OCI-LY7 (cell line): ENCODE data around the gene BAHCC1. TPM values are rescaled to one million over a fixed set of nuclear protein-coding genes. Genes with fewer than 3 reads are reported as not detected.

ENCODE experiments used
- BruUV-seq: library from RNA; stranded (reverse); fragments of 400-500 nt; replicated peaks from 2 replicates; lab custom pipeline; 2021; lab: Mats Ljungman, UMichigan
- CTCF ChIA-PET: fragments of 300-600 bp; sonication (Branson Sonifier 250); formaldehyde crosslinking; loops from one replicate; lab custom pipeline; 2022; ENCODE audit warnings: antibody characterized with exemption; ENCODE audit not compliant: unreplicated experiment; lab: Charles Lee
- POLR2A ChIA-PET: fragments of 300-600 bp; sonication (Branson Sonifier 250); formaldehyde crosslinking; loops from one replicate; lab custom pipeline; 2022; ENCODE audit warnings: antibody characterized with exemption; lab: Charles Lee
- DNase-seq: peaks from one replicate; pipeline ENCODE4 v3.0.0-alpha.2; 2015; ENCODE audit warnings: low spot score
- H2AFZ ChIP-seq: fragments of 200-600 bp; sonication (generic), shearing (Covaris generic); 2 replicates; pipeline ENCODE4 v1.6.1; 2014; ENCODE audit warnings: mild to moderate bottlenecking, antibody characterized with exemption, low read length, moderate library complexity
- H3K27ac ChIP-seq: fragments of 200-600 bp; sonication (generic); 2 replicates; pipeline ENCODE4 v1.5.1; 2014; ENCODE audit warnings: mixed run types, low read depth, mild to moderate bottlenecking, moderate library complexity, low read length, inconsistent platforms; ENCODE audit not compliant: poor library complexity, severe bottlenecking
- H3K36me3 ChIP-seq: fragments of 200-600 bp; sonication (generic); 2 replicates; pipeline ENCODE4 v1.6.1; 2014; ENCODE audit warnings: mild to moderate bottlenecking, antibody characterized with exemption, low read length, moderate library complexity, mixed read lengths; ENCODE audit not compliant: insufficient read depth
- H3K4me1 ChIP-seq: fragments of 200-600 bp; sonication (generic); 2 replicates; pipeline ENCODE4 v1.5.1; 2014; ENCODE audit warnings: mild to moderate bottlenecking, low read length; ENCODE audit not compliant: insufficient read depth, poor library complexity, severe bottlenecking
- H3K4me2 ChIP-seq: fragments of 200-600 bp; sonication (generic); 2 replicates; pipeline ENCODE4 v1.6.1; 2014; ENCODE audit warnings: mild to moderate bottlenecking, low read length
- H3K4me3 ChIP-seq: fragments of 200-600 bp; sonication (generic); 2 replicates; pipeline ENCODE4 v1.5.1; 2014; ENCODE audit warnings: mild to moderate bottlenecking, low read depth, low read length; ENCODE audit not compliant: poor library complexity, severe bottlenecking
- H3K79me2 ChIP-seq: fragments of 200-600 bp; sonication (generic); 2 replicates; pipeline ENCODE4 v1.6.1; 2016; ENCODE audit warnings: low read depth, mild to moderate bottlenecking, low read length, moderate library complexity, mixed read lengths; ENCODE audit not compliant: insufficient read depth
- H3K9me2 ChIP-seq: fragments of 200-600 bp; sonication (generic); 2 replicates; pipeline ENCODE4 v1.6.1; 2016; ENCODE audit warnings: mild to moderate bottlenecking, low read length, mixed read lengths; ENCODE audit not compliant: insufficient read depth
- H3K9me3 ChIP-seq: fragments of 200-600 bp; sonication (generic); 2 replicates; pipeline ENCODE4 v1.6.1; 2014; ENCODE audit warnings: mild to moderate bottlenecking, mixed run types, low read length, mixed read lengths
- H4K20me1 ChIP-seq: fragments of 200-600 bp; sonication (generic); 2 replicates; pipeline ENCODE4 v1.6.1; 2014; ENCODE audit warnings: mild to moderate bottlenecking, antibody characterized with exemption, low read length, moderate library complexity, mixed read lengths; ENCODE audit not compliant: insufficient read depth
- EZH2phosphoT487 ChIP-seq: fragments of 200-600 bp; sonication (generic); IDR thresholded peaks from 2 replicates; pipeline ENCODE4 v1.6.1; 2018; ENCODE audit warnings: low read depth, borderline replicate concordance, mild to moderate bottlenecking, mixed run types, antibody characterized with exemption, low read length, moderate library complexity, mixed read lengths
- intact Hi-C: fragments of 100-400 bp; cut with micrococcal nuclease; formaldehyde crosslinking; loops from one replicate; pipeline ENCODE4 v1.10.0; 2022; ENCODE audit not compliant: unreplicated experiment
- microRNA-seq: library from miRNA; unstranded; fragments of <30 nt; microRNA quantifications from one replicate; pipeline ENCODE4 v1.2.0, GENCODE V29; 2022; ENCODE audit warnings: borderline replicate concordance
- small RNA-seq: library from RNA; depleted of rRNA; stranded (forward); fragments of <200 nt; gene quantifications from one replicate; pipeline ENCODE3, GENCODE V24; 2014
- total RNA-seq, 2 experiments: library from RNA; depleted of rRNA in 1 of 2; stranded (reverse); fragments of >200 nt in 1 of 2; shearing (Covaris generic) in 1 of 2; gene quantifications; 2 replicates each; pipeline ENCODE4 v1.2.3, GENCODE V29; 2014 to 2022
- TF ChIP-seq, protein P1 (sequence below): fragments of 200-600 bp; sonication (generic); conservative IDR thresholded peaks from 2 replicates; pipeline ENCODE4 v1.5.1; 2014; ENCODE audit warnings: mild to moderate bottlenecking, antibody characterized with exemption, low read length, moderate library complexity, mixed read lengths

BAHCC1 gene
- total RNA-seq, 2 experiments from 2014 or later = 5.2 to 5.5 TPM

DNA sequence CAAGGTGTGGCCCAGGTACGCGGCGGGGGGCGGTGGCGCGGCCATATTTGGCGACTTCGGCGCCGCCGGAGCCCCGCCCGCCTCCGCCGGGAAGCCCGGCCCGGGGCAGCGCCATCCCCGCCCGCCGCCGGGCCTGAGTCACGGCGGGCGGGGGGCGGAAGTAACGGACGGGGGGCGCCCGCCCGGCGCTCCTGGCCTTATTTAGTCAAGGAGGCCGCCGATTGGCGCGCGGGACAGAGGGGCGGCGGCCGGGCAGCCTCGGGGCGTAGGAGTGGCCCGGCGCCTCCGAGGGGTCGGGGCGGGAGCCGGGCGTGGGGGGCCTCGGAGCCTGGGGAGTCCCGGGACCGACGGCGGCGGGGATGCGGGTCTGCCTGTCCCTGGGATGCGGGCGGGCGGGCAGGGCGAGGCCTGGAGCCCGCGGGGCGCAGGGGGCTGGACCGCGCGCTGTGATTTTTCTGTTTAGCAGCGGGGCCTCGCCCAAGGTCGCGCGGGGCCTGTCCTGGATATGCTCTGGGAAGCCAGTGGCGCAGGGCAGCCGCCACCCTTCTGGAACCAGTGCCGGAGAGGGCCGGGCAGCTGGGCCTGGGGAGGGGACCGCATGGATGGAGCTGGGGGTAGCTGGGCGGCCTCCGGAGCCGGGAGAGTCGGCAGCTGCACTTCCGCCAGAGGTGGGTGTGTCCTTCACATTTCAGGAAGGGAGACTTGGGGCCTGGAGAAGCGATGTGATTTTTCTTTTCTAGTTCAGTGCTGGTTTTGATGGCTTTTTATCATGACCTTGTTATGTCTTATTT, 119.7 kb downstream of the BAHCC1 start:
- peak overlapping the region; percentile 11; the same call in 1 of the 2 replicates for H2AFZ ChIP-seq
- H3K4me1 ChIP-seq = peaks cover 68% of the 10 kb centered on the region
- DNase-seq = peak; percentile 82
- intact Hi-C loops = loop anchor here (5.0 to 10.0 kb wide), 4 partner anchors 120 to 582 kb away; partner anchors contain the start of genes ARHGDIA, ARL16, BAHCC1 and FASN
- no peaks in the 10 kb centered on the region for H3K9me2 ChIP-seq
- TF ChIP-seq, protein P1, sequence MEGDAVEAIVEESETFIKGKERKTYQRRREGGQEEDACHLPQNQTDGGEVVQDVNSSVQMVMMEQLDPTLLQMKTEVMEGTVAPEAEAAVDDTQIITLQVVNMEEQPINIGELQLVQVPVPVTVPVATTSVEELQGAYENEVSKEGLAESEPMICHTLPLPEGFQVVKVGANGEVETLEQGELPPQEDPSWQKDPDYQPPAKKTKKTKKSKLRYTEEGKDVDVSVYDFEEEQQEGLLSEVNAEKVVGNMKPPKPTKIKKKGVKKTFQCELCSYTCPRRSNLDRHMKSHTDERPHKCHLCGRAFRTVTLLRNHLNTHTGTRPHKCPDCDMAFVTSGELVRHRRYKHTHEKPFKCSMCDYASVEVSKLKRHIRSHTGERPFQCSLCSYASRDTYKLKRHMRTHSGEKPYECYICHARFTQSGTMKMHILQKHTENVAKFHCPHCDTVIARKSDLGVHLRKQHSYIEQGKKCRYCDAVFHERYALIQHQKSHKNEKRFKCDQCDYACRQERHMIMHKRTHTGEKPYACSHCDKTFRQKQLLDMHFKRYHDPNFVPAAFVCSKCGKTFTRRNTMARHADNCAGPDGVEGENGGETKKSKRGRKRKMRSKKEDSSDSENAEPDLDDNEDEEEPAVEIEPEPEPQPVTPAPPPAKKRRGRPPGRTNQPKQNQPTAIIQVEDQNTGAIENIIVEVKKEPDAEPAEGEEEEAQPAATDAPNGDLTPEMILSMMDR = no peak
- no peak for TF ChIP-seq EZH2phosphoT487
- H3K79me2 ChIP-seq = peaks cover 45% of the 10 kb centered on the region
- no TSS peak for BruUV-seq
- peak overlapping the region; percentile 90 for H3K4me3 ChIP-seq
- ChIA-PET POLR2A (interaction anchor here (0.6 to 1.0 kb wide), 2 partner anchors 10 to 38 kb away, joined by 4 to 5 read pairs; partner anchors contain the start of gene FAAP100), CTCF (no interaction called here)
- peaks cover 24% of the 10 kb centered on the region for H4K20me1 ChIP-seq
- H3K4me2 ChIP-seq = peak overlapping the region; percentile 80
- peak overlapping the region; percentile 89 for H3K27ac ChIP-seq
- peaks cover 26% of the 10 kb centered on the region for H3K36me3 ChIP-seq
- H3K9me3 ChIP-seq = no peaks in the 10 kb centered on the region

DNA sequence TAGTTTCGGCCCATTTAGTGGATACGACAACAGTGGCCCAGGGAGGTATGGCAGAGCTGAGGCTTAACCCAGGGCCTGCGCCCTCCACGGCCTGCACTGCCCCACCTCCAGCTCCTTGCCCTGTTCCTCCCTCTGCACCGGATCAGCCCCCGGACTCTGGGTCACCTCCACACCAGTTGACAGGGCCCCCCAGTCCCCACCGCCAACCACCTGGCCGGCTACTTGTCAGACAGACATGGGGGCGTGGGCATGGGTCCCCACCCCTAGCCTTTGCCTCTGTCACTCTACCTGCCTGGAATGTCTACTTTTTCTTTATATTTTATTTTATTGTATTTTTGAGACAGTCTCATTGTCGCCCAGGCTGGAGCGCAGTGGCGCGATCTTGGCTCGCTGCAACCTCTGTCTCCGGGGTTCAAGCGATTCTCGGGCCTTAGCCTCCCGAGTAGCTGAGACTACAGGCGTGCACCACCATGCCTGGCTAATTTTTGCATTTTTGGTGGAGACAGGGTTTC, 120.3 kb downstream of the BAHCC1 start:
- Histone ChIP-seq H3K4me2 (peak overlapping the region; percentile 80), H2AFZ (no peak overlapping the region; the same call in 1 of the 2 replicates), H3K9me3 (no peaks in the 10 kb centered on the region), H3K27ac (peak overlapping the region; percentile 89), H3K36me3 (peaks cover 20% of the 10 kb centered on the region), H3K9me2 (no peaks in the 10 kb centered on the region), H3K79me2 (peaks cover 38% of the 10 kb centered on the region), H3K4me3 (peak overlapping the region; percentile 90), H3K4me1 (peaks cover 70% of the 10 kb centered on the region), H4K20me1 (peaks cover 17% of the 10 kb centered on the region)
- BruUV-seq = no TSS peak
- intact Hi-C loops = loop anchor here (2.0 to 10.0 kb wide), 4 partner anchors 83 to 357 kb away; partner anchors contain the start of genes ARHGDIA, ARL16, BAHCC1 and HGS
- CTCF ChIA-PET = no interaction called here
- TF ChIP-seq, protein P1 = no peak
- TF ChIP-seq EZH2phosphoT487 = no peak
- DNase-seq = no peak
- POLR2A ChIA-PET = interaction anchor here (1.0 to 1.3 kb wide), 2 partner anchors 31 to 37 kb away, joined by 5 to 7 read pairs; partner anchors contain the start of gene FAAP100

Small RNAs within 50 kb of the gene (microRNA-seq; reads per million reads assigned to microRNA genes)
- not detected for gene MIR3186
- not detected for gene MIR4740

Small RNAs within 50 kb of the gene (small RNA-seq; reads per million reads assigned to genes)
- not detected for gene MIR3186
- gene MIR4740 = not detected

Other genes with a start within 250 kb of the BAHCC1 start
- gene PVALEF, start 229.9 kb upstream of the BAHCC1 start, total RNA-seq (2014; rRNA removed; shearing (Covaris generic)) = not detected in 2 replicates
- gene PVALEF, start 229.9 kb upstream of the BAHCC1 start, total RNA-seq (2022) = not detected in 2 replicates
- 0.03 TPM in 1 of 2 replicates, not detected in the other for gene AATK, start 229.2 kb upstream of the BAHCC1 start, total RNA-seq (2014; rRNA removed; shearing (Covaris generic))
- not detected in 2 replicates for gene AATK, start 229.2 kb upstream of the BAHCC1 start, total RNA-seq (2022)
- gene CEP131, start 172.5 kb upstream of the BAHCC1 start, total RNA-seq (2014; rRNA removed; shearing (Covaris generic)) = 32.9 and 35.0 TPM in 2 replicates
- gene CEP131, start 172.5 kb upstream of the BAHCC1 start, total RNA-seq (2022) = 36.0 and 38.6 TPM in 2 replicates
- 29.7 and 46.4 TPM in 2 replicates for gene TEPSIN, start 156.4 kb upstream of the BAHCC1 start, total RNA-seq (2014; rRNA removed; shearing (Covaris generic))
- gene TEPSIN, start 156.4 kb upstream of the BAHCC1 start, total RNA-seq (2022) = 75.3 and 78.9 TPM in 2 replicates
- 129 and 161 TPM in 2 replicates for gene NDUFAF8, start 156.1 kb upstream of the BAHCC1 start, total RNA-seq (2014; rRNA removed; shearing (Covaris generic))
- gene NDUFAF8, start 156.1 kb upstream of the BAHCC1 start, total RNA-seq (2022) = 151 and 165 TPM in 2 replicates
- 50.5 and 56.0 TPM in 2 replicates for gene SLC38A10, start 100.2 kb upstream of the BAHCC1 start, total RNA-seq (2014; rRNA removed; shearing (Covaris generic))
- gene SLC38A10, start 100.2 kb upstream of the BAHCC1 start, total RNA-seq (2022) = 147 and 150 TPM in 2 replicates
- 2,245 and 2,707 TPM in 2 replicates for gene ACTG1, start 117.3 kb downstream of the BAHCC1 start, total RNA-seq (2014; rRNA removed; shearing (Covaris generic))
- gene ACTG1, start 117.3 kb downstream of the BAHCC1 start, total RNA-seq (2022) = 2,459 and 2,894 TPM in 2 replicates
- gene FSCN2, start 132.9 kb downstream of the BAHCC1 start, total RNA-seq (2014; rRNA removed; shearing (Covaris generic)) = 1.3 and 1.6 TPM in 2 replicates
- gene FSCN2, start 132.9 kb downstream of the BAHCC1 start, total RNA-seq (2022) = 4.3 and 6.7 TPM in 2 replicates
- 51.1 and 65.2 TPM in 2 replicates for gene FAAP100, start 156.9 kb downstream of the BAHCC1 start, total RNA-seq (2014; rRNA removed; shearing (Covaris generic))
- gene FAAP100, start 156.9 kb downstream of the BAHCC1 start, total RNA-seq (2022) = 64.4 and 74.2 TPM in 2 replicates
- gene NPLOC4, start 241.7 kb downstream of the BAHCC1 start, total RNA-seq (2014; rRNA removed; shearing (Covaris generic)) = 59.4 and 69.6 TPM in 2 replicates
- gene NPLOC4, start 241.7 kb downstream of the BAHCC1 start, total RNA-seq (2022) = 118 and 119 TPM in 2 replicates
- 0.95 and 1.3 TPM in 2 replicates for gene TSPAN10, start 241.7 kb downstream of the BAHCC1 start, total RNA-seq (2014; rRNA removed; shearing (Covaris generic))
- 1.7 and 2.4 TPM in 2 replicates for gene TSPAN10, start 241.7 kb downstream of the BAHCC1 start, total RNA-seq (2022)